DND-41 (cell line): ENCODE measurements around the gene DBX2.

Source experiments
- EZH2 ChIP-seq: IDR thresholded peaks from 3 replicates; pipeline ENCODE4 v1.6.1; 2012; ENCODE audit warnings: borderline replicate concordance, low read depth, mild to moderate bottlenecking, moderate library complexity, low read length, inconsistent platforms; ENCODE audit not compliant: severe bottlenecking
- TF ChIP-seq, protein P1 (sequence below): IDR thresholded peaks from 2 replicates; pipeline ENCODE4 v1.5.1; 2012; ENCODE audit warnings: borderline replicate concordance, low read length, moderate library complexity, mild to moderate bottlenecking; ENCODE audit not compliant: poor library complexity, severe bottlenecking; ENCODE audit errors: extremely low read depth

DNA sequence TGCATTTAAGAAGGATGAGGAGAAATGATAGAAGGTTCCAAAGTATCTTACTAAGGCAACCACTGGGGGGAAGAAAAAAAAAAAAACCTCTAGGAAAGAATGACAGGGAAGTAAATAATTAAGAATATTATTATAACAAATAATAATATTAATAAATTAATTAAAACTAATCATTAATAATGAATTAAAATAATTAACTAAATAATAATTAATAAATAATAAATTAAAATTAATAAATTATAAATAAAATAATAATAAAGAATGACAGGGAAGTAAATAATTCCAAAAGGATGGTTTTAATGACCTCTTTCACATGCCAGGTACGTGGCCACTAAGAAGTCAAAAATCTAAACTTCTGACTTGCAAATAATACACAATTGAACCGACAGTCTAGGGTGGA, 9.9 kb downstream of the DBX2 start:
- TF ChIP-seq, protein P1, sequence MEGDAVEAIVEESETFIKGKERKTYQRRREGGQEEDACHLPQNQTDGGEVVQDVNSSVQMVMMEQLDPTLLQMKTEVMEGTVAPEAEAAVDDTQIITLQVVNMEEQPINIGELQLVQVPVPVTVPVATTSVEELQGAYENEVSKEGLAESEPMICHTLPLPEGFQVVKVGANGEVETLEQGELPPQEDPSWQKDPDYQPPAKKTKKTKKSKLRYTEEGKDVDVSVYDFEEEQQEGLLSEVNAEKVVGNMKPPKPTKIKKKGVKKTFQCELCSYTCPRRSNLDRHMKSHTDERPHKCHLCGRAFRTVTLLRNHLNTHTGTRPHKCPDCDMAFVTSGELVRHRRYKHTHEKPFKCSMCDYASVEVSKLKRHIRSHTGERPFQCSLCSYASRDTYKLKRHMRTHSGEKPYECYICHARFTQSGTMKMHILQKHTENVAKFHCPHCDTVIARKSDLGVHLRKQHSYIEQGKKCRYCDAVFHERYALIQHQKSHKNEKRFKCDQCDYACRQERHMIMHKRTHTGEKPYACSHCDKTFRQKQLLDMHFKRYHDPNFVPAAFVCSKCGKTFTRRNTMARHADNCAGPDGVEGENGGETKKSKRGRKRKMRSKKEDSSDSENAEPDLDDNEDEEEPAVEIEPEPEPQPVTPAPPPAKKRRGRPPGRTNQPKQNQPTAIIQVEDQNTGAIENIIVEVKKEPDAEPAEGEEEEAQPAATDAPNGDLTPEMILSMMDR, result no peak
- TF ChIP-seq EZH2, result no peak
